SK-N-SH (cell line): ENCODE measurements around the gene CNNM1.

Experiments used
- EZH2phosphoT487 ChIP-seq: fragments of 200-600 bp; sonication (generic); IDR thresholded peaks from 2 replicates; pipeline ENCODE4 v1.6.1; 2017; ENCODE audit warnings: low read depth, mixed run types, mild to moderate bottlenecking, antibody characterized with exemption, moderate library complexity, borderline replicate concordance
- TF ChIP-seq, protein P1 (sequence below): fragments of 200-600 bp; sonication (generic); IDR thresholded peaks from 2 replicates; pipeline ENCODE4 v1.6.1; 2017; ENCODE audit warnings: antibody characterized with exemption, mild to moderate bottlenecking, moderate library complexity
- TF ChIP-seq, protein P2 (sequence below): IDR thresholded peaks from 2 replicates; pipeline ENCODE4 v1.6.1; 2012; ENCODE audit warnings: mild to moderate bottlenecking, low read depth, low read length, moderate library complexity

DNA sequence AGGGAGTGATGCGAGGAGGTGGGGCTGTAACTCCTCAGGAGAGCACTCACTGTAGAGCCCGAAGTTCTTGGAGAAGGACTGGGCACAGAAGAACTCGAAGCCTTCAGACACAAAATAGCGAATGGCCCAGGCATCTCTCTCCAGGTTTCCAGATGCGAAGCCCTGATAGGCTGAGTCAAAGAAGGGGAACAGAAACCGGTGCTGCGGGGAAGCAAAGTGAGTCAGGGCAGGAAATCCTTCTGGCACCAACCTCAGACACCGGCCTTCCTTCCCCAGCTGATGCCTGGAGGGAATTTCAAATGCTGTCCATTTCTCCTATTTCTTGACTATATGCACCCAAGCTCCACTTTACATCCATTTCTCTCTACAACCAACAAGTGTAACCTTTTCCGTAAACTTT, 74.5 kb downstream of the CNNM1 start:
- TF ChIP-seq, protein P1, sequence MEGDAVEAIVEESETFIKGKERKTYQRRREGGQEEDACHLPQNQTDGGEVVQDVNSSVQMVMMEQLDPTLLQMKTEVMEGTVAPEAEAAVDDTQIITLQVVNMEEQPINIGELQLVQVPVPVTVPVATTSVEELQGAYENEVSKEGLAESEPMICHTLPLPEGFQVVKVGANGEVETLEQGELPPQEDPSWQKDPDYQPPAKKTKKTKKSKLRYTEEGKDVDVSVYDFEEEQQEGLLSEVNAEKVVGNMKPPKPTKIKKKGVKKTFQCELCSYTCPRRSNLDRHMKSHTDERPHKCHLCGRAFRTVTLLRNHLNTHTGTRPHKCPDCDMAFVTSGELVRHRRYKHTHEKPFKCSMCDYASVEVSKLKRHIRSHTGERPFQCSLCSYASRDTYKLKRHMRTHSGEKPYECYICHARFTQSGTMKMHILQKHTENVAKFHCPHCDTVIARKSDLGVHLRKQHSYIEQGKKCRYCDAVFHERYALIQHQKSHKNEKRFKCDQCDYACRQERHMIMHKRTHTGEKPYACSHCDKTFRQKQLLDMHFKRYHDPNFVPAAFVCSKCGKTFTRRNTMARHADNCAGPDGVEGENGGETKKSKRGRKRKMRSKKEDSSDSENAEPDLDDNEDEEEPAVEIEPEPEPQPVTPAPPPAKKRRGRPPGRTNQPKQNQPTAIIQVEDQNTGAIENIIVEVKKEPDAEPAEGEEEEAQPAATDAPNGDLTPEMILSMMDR, result no peak
- TF ChIP-seq, protein P2, sequence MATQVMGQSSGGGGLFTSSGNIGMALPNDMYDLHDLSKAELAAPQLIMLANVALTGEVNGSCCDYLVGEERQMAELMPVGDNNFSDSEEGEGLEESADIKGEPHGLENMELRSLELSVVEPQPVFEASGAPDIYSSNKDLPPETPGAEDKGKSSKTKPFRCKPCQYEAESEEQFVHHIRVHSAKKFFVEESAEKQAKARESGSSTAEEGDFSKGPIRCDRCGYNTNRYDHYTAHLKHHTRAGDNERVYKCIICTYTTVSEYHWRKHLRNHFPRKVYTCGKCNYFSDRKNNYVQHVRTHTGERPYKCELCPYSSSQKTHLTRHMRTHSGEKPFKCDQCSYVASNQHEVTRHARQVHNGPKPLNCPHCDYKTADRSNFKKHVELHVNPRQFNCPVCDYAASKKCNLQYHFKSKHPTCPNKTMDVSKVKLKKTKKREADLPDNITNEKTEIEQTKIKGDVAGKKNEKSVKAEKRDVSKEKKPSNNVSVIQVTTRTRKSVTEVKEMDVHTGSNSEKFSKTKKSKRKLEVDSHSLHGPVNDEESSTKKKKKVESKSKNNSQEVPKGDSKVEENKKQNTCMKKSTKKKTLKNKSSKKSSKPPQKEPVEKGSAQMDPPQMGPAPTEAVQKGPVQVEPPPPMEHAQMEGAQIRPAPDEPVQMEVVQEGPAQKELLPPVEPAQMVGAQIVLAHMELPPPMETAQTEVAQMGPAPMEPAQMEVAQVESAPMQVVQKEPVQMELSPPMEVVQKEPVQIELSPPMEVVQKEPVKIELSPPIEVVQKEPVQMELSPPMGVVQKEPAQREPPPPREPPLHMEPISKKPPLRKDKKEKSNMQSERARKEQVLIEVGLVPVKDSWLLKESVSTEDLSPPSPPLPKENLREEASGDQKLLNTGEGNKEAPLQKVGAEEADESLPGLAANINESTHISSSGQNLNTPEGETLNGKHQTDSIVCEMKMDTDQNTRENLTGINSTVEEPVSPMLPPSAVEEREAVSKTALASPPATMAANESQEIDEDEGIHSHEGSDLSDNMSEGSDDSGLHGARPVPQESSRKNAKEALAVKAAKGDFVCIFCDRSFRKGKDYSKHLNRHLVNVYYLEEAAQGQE, result no peak
- no peak for TF ChIP-seq EZH2phosphoT487
